GM19023 (cell line): ENCODE measurements around the gene PLA2G3.
A peak's percentile ranks its signal among the peaks of the same experiment; 100 is the strongest.
"Not testable (repeated sequence)": the region's sequence is repeated elsewhere in the genome, so short reads cannot be mapped to it uniquely, and the experiment has no call there.

Source experiments
- ATAC-seq: cut with Tn5 transposase; IDR thresholded peaks from one replicate; pipeline ENCODE4 v1.9.1; 2021; ENCODE audit warnings: mild to moderate bottlenecking, moderate library complexity; ENCODE audit not compliant: unreplicated experiment

Gene PLA2G3

DNA sequence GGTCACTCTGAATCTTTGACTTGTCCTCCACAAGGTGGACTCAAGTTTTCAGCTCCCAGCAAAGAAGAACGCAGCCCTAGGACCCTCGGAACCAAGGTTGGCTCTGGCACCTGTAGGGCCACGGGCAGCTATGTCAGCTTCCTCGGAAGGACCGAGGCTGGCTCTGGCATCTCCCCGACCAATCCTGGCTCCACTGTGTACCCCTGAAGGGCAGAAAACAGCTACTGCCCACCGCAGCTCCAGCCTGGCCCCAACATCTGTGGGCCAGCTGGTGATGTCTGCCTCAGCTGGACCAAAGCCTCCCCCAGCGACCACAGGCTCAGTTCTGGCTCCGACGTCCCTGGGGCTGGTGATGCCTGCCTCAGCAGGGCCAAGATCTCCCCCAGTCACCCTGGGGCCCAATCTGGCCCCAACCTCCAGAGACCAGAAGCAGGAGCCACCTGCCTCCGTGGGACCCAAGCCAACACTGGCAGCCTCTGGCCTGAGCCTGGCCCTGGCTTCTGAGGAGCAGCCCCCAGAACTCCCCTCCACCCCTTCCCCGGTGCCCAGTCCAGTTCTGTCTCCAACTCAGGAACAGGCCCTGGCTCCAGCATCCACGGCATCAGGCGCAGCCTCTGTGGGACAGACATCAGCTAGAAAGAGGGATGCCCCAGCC is 15.4 kb downstream of the PLA2G3 start:
- no peak for ATAC-seq

DNA sequence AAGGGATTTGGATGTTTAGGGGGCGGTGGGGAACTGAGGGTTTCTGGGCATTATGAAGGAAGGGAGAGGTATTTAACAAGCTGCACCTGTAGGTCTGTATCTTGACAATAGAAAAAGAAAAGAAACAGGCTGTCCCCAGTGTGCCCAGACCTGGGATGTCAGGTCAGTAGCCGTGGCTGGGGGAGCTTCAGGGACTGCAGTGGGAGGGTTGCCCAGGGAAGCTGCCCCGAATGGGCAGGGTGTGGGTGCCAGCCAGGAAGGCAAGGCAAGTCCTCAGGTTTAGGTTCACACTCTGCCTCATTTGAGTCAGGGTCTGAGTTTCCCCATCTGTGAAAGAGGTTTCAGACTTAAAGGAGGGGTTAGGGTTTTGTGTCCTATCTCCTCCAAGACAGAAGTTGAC is 16.0 kb downstream of the PLA2G3 start:
- ATAC-seq = no peak

DNA sequence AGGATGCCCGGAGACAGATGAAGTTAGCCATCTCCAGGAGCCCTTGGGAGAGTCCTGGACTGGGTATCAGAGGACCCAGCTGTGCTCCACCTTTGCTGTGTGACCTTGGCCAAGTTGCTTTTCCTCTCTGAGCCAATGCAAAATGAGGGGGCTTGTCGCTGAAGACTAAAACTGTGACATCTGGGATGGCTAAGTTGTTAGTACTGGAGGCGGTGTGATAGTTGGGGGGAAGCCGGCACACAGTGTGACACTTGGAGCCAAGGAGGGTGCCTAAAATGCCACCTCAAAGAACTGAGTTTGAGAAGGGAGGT is 17.1 kb downstream of the PLA2G3 start:
- no peak for ATAC-seq

DNA sequence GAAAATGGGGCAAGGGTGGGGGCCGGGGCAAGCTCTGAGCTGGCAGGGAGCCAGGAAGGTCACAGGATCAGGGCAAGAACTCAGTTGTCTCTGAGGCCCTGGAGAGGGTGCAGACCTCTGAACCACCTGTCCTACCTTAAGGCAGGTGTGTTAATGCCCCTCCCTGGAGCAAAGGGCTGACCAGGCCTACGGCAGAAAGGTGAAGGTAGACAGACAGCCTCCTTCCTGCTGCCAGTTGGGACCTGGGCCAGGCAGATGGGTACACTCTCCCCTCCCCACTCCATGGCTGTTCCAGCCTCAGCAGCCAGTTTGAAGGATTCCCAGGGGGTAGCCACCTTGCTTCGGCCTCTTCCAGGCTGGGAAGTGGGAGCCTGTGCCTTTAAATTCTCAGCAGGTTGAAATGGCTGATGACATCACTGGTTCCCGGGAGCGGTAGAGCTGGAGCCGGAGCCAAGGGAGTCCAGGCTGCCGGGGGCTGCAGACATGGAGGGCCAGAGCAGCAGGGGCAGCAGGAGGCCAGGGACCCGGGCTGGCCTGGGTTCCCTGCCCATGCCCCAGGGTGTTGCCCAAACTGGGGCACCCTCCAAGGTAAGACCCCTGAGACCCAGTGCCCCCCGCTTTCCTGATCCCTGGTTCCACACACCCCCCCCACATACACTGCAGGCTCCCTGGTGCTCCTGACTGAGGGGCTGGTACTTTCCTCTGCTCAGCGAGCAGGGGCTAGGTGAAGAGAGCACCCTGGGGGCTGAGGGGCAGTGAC is 17.6 kb downstream of the PLA2G3 start, which contains the start of gene INPP5J:
Gene INPP5J, plus strand, starts transcription at position 435 of the 760 bp plus-strand sequence. Its CDS starts 49 bp downstream, at position 484.
- no peak for ATAC-seq

DNA sequence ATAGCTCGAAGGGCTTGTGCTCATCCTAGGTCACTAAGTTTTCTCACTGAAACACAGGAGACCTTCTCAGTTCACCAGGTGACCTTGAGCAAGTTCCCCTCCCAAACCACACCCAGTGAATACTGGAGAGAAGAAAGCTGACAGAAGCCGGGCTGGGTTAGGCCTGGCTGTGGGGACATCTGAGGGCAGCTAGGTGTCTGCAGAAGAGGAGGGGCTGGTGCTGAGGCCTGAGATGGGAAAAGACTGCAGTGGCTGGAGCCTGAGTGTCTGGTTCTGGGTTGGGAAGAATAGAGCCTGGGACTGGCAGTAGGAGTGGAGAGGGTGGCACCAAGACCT is 18.1 kb downstream of the PLA2G3 start:
- no peak for ATAC-seq

DNA sequence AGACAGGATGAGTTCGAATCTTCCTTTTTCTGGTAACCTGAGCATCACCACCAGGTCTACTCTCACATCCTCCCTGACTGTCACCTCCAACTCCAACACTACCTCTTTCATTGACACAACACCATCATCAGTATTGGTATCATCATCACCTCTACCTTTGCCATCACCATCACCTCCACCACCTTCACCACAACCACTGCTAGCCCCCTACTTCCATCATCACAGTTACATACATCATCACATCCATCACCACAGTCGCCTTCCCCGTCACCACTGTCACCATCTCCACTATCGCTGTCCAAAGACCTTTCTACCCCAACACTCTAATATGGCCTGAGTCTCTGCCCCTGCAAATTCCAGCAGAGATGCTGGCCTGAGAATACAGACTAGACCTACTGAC is 18.9 kb downstream of the PLA2G3 start:
- ATAC-seq = no peak

DNA sequence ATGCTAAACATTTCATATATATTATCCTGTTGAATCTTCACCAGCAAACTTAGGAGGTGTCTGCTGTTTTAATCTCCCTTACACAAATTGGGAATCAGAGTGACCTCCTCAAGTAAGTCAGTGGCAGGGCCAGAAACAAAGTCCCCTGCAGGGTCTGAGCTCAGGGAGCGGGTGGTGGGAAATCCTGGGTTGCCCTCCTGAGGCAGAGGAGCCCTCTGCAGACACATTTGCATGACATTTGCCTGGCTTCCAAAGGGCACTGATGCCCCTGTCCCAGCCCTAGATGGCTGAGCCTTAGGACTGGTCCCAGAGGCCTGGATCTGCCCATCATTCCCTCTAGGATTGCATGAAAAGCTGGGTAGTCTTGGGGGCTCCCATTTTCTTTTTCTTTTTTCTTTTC is 19.7 kb downstream of the PLA2G3 start:
- no peak for ATAC-seq

DNA sequence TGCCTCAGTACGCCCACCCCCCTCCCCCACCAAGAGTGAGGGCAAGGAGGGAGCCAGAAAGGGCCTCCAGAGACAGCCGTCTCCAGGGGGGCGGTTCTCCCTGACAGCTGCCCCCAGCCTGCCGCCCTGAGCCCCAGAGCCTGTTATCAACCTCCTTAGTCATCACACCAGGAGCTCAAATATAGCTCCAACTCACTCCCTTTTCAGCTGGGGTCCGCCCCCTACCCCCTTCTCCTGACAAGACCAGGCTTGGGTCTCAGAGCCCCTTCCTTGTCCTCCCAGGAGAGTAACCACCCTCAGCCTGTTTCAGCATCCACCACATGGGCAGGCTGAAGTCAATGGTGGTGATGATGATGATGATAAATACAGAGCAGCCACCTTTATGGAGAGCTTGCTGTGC is 20.1 kb downstream of the PLA2G3 start:
- no peak for ATAC-seq

DNA sequence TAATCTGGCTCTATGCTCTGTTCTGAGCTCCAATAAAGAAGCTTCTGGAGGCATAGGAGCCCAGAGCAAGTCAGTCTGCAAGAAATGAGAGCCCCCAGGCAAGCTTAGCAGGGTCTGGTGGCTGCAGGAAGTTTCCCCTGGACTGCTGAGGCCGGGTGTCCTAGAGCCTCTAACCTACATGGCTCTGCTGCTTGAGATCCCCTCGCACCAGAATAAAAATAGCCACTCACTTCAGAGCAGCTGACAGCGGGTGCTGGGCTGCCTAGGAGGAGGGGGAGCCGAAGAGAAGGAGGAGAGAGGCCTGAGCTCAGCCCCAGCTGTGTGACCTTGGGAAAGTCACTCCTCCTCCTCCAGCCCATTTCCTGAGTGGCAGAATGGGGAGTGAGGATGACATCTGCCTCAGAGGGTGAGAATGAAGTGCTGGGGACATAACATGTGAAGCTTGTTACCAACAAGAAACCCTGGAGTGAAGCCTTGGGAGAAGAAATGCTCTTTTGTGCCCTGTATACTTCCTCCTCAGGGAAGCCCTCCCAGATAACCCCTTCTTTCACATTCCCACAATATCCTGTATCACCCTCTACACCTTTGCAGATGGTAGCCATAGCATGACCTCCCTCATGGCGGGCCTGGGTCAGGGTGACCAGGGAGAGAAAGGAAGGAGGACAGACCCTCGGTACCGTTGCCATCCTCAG is 21.1 kb downstream of the PLA2G3 start:
- ATAC-seq = no peak

DNA sequence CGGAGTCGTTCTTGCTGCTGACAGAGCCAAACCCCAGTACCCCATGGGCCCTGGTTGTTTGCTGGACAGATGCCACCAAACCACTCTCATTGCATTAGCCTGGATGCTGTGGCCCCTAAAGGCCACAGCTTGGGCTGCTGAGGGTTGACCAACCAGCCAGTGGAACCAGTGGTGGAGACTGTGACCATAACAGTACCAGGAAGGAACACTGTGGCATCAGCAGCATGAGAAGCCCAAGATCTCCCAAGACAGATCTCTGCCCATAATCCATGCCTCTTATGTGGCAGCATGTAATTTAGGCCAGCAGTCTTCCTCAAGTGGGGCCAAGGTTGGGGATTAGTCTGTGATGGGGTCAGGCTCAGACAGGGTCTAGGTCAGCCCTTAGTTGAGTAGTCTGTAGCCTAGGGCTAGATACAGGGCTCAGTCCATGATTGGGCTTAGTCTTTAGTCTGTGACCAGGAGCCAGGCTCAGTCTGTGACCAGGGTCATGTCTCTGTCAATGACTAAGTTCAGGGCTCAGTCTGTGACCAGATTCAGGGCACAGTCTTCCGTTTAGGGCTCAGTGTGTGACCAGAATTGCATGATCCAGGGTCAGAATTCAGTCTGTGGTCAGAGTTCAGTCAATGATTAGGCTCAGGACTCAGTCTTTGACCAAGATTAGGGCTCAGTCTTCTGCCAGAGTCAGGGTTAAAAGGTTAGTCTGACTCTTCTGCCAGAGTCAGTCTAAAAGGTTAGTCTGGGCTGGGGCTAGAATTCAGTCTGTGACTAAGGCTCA is 22.1 kb downstream of the PLA2G3 start:
- ATAC-seq = no peak

DNA sequence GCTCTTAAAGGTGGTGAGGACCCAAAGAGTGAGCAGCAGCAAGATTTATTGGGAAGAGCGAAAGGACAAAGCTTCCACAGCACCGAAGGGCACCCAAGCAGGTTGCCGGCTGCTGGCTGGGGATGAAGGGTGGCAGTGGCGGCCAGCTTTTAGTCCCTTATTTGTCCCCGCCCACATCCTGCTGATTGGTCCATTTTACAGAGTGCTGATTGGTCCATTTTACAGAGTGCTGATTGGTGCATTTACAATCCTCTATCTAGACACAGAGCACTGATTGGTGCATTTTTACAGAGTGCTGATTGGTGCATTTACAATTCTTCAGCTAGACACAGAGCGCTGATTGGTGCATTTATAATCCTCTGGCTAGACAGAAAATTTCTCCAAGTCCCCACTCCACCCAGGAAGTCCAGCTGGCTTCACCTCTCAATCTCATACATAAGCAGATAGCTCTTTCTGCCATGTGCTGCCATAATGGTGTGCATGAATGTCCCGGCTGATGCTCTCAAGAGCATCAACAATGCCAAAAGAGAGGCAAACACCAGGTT is 27.7 kb downstream of the PLA2G3 start:
- not testable (repeated sequence) for ATAC-seq

DNA sequence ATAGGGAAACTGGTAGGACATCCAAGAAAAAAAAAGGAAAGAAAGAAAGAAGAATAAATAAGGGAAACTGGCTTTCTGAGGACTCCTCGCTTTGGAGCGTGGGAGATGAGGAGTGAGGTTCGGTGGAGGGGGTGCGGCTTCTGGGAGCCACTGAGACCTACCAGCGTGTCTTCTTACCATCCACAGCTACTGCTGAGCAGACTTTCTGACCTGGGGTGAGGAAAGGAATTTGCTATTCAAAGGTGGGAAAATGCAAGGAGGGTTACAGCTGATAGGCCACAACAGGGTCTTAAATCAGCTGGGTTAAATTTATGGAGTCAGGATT is 32.5 kb downstream of the PLA2G3 start:
- peak; percentile 26 for ATAC-seq

DNA sequence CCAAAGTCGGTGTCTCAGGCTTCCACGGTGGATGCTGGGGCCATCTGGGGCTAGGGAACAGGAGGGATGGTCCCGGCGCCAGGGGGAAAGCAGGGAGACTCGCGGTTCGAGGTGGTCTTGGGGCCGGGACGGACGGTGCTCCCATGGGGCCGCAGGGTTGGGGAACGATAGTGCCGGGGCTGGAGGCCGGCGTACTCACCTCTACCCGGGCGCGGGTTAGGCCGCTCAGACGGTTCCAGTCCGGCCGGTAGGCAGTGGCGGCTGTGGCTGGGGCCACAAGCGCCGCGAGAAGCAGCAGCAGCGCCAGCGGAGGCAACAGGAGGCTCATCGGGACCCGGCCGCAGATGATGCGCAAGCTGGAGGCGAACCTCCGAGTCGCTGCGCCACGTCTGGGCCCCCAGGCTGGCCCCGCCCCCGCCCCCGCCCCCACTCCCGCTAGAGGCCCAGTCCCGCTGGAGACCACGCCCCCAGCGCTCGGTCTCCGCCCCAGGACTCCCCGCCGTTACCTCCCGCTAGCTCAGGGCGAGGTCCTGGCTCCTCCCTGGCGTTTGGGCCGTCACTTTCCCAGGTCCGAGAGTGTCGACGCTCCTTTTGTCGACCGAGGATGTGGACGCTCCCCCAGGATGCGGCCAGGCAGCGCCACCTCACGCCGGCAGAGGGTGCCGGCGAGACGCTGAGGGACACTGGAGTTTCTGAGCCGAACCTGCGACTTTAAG is 33.0 kb downstream of the PLA2G3 start, which contains the start of gene SELENOM:
Gene SELENOM, minus strand, starts transcription at position 391 of the 716 bp plus-strand sequence. Its CDS starts 63 bp downstream, at position 328.
- ATAC-seq = peak; percentile 79

DNA sequence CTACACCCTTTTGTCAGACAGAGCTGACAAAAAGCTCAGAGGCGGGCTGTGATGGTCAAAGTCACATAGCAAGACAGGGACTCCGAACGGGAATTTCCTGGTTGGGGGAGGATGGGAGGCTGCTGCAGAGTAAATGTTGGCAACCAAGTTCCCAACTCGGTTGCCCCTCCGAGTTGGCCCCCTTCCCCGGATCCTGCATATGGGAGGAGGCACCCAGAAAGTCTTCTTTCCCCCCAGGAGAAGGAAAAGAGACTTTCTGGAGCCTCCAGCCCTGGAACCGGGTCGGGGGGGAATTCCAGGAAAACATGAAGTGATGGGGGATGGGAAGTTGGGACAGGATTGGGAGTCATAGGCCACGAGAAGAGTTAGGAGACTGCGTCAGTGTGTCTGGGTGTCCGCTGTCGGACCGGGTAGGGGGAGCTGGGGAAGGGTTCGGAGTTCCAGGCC is 33.6 kb downstream of the PLA2G3 start:
- no peak for ATAC-seq

DNA sequence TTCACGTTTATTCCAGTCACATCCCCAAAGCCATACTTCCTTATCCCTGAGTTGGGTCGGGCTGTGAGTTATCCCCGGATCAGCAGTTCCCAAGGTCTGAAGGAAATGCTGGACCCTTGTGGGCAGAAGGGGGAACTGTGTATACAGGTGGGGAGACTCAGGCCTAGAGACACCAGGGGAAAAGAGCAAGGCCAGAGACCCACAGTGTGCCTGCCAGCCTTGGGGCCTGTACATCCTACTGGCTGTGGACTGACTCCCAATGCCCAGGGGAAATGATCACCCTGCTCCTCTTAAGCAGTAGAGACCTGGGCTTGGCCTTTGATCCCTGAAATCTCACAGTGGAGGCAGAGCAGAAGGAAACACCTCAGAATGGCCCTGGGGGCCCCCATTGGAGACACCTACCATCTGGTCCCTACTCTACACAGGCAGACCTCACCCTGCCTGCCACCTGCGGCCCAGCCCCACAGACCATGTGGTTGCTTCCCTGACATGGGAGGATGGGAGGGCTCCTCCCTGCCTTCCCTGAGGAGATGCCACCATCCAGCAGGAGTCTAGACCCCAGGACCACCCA is 34.2 kb downstream of the PLA2G3 start:
- no peak for ATAC-seq

DNA sequence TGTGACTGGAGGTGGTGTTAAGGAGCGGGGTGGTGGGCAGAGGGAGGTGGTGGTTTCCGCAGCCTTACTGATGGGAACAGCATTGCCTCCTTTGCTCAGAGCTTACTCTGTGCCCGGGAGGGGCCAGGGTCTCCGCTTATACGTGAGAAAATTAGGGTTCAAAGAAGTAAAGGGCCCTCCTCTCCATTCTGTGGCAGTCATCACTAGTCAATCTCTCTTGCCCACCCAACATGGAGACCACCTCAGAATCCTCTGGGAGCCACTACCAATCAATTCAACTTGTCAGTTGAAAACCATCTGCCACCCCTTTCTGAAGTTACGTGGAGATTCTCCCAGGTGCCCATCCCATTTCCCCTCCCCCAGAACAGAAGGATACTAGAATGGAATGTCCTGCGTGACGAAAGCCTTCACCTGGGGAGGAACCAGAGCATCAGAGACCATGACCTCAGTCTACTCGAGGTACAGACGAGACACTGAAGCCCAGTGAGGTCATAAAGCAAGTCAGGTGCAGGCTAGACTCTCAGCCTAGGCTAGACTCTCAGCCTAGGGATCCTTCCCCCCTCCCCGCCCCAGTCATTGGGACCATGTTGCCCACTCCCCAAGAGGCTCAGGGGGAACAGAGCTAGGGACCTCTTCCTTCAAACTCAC is 34.9 kb downstream of the PLA2G3 start:
- ATAC-seq = no peak

DNA sequence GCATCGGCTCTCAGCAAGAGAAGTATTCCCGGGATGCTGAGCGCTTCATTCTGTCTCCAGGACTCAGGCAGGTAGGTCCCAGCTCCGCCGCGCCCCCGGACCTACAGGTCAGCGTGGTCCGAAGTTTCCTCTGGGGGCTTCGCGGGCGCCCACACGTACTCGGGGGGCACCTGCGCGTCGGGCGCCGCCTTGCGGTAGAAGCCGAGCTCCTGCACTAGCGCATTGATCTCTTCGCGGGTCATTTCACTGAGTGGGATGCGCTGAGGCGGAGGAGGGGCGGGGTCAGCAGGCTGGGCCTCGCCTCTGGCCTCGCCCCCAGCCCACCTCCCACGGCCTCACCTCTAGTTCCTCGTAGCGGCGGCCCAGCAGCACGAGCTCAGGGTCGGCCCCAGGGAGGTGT is 35.4 kb downstream of the PLA2G3 start:
- no peak for ATAC-seq

DNA sequence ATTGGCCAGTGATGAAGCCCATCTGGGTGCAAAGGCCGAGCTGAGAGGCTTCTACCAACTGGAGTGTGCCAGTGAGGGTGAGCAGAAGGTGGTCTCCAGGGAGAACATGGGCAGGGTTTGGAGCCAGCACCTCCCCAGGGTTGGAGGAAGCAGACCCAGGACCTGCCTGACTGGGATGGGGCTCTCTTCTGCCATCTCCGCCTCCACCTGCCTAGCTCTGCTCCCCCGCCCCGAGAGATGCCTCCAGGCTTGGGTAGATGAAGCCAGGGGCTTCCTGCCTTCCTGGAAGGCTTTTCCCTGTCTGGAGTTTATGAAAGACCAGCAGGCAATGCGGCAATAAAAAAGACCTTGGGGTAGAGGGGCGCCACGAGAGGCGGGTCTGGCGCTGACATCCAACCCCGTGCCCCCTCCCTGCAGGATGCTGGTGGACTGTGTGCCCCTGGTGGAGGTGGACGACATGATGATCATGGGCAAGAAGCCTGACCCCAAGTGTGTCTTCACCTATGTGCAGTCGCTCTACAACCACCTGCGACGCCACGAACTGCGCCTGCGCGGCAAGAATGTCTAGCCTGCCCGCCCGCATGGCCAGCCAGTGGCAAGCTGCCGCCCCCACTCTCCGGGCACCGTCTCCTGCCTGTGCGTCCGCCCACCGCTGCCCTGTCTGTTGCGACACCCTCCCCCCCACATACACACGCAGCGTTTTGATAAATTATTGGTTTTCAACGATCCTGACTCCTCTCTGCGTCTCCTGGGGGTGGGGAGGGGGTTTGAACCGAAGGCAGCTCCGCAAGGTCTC is 36.2 kb downstream of the PLA2G3 start:
- no peak for ATAC-seq

DNA sequence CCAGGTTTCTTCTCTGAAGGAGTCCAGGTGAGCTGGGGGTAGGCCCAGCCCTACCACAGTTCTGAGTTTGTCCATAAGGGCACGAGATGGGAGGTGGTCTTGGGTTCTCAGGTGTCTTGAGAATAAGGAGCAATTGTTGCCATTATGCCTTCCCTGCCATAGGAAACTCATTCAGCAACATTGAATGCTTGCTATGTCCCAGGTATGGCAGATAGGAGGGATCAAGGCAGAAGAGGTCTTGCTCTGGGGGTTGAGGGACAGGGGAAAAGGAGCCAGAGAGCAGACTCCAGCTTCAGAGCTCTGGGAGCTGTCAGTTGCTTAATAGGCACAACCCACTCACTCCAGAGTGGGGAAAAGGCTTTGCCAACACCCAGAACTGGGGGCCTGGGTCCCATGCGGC is 37.2 kb downstream of the PLA2G3 start:
- ATAC-seq = no peak
